GM18867 (cell line): ENCODE data around the gene IQCK.

Source experiments
- ATAC-seq: cut with Tn5 transposase; IDR thresholded peaks from one replicate; pipeline ENCODE4 v1.9.1; 2021; ENCODE audit warnings: mild to moderate bottlenecking, moderate library complexity; ENCODE audit not compliant: unreplicated experiment

Gene IQCK

DNA sequence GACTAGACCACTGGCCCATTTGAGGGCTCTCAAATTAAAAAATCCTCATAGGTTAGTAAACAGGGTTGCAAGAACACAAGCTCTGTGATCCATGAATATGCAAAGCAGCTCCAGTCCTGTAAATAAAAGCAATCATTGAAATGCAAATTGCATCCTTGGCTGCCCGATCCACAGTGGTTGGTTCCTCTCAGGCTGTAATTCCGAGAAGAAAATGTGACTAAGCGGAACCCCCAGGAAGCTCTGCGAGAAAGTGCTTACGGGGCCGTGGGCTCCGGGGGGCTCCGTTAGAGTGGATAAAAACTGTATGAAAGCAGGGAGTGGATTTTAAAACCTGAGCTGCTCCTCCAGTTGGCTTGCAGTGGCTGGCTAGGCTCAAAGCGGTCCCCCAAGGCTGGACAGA, 164.1 kb downstream of the IQCK start:
- no peak for ATAC-seq

DNA sequence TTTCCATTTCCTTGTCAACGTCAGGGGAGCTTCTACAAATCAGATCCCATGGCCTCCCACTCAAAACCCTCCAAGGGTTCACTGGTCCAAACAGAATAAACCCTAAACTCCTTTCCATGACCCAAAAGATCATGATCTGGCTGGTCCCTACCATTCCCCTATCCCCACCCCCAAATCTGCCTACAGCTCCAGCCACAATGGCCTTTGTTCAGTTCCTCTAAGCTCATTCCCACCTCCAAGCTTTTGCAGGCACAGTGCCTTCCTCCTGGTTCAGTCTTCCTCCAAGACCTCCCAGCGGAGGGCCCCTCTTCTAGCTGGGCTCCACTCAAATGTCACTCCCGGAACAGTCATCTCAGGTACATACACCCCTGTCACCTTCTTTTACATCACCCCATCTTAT, 164.6 kb downstream of the IQCK start:
- no peak for ATAC-seq

- ATAC-seq = no peak
Observed at GRCh38 chr16:19883296-19883965, 165.4 kb downstream of the IQCK start.

DNA sequence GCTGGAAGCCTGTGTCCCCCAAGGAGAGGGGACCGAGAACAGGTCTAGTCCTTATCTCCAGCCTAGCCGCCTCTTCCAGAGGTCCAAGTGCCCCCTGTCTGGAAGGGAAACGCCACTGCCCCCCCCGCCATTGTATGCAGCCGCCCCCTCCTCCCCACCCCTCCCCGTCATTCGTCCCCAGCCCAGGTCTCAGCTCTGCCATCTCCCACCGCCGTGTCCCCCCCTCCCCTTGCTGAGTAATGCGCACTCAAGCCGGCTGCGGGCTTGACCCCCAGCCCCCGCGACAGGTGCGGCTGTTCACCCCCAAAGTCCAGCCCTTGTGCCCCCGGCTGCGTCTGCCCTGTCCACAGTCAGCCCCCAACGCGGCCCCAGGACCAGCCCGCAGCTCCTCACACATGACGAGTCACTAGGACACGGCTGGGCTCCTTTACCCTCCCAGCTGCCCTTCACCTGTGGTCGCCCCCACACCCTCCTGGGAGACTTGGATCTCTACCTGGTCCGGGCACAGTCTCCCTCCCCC, 166.0 kb downstream of the IQCK start:
- ATAC-seq = no peak

- ATAC-seq = no peak
Observed at GRCh38 chr16:19884611-19885450, 166.8 kb downstream of the IQCK start, which contains the start of gene GPRC5B. Gene GPRC5B, minus strand, starts transcription at chr16:19884848. Its CDS starts 12,003 bp downstream, at chr16:19872845.

GRCh38 chr16:19885451-19886072, 167.5 kb downstream of the IQCK start:
- ATAC-seq = no peak

DNA sequence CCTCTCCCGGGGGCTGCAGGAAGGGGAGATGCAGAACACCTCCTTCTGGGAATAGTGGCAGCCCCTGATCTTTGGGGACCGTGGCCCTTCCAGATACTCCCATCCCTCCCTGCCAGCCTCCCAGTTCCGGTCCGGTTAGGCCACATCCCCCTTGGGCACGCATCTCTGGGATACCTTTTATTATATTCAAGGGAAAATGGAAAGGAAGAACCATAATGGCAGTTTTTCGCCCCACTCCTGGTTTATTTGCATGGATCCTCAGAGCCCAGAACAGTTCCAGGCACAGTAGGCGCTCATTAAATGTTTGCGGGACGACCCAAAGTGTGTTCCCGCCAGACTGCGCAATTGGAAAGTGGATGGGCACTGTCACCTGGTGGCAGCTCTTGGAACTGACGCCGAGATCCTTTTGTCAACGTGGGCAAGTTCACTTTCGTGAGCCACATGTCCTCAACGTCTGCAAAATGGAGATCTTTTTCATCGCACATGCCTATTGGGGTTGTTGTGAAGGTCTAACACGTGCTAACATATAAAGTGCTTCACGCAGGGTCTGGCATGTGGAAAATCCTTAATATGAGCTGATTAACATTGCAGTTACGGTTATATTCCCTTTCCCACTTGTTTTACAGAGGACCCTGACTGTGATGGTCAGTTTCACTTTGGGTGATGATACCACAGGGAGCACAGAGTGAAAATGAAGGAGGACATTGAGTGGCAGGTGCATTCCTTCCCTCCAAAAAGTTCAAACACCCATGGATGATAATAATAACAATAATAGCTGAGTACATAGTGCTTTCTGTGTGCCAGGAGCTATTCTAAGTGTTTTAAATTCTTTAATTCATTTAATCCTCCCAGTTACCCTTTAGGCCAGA, 168.2 kb downstream of the IQCK start:
- peak; percentile 68 for ATAC-seq

DNA sequence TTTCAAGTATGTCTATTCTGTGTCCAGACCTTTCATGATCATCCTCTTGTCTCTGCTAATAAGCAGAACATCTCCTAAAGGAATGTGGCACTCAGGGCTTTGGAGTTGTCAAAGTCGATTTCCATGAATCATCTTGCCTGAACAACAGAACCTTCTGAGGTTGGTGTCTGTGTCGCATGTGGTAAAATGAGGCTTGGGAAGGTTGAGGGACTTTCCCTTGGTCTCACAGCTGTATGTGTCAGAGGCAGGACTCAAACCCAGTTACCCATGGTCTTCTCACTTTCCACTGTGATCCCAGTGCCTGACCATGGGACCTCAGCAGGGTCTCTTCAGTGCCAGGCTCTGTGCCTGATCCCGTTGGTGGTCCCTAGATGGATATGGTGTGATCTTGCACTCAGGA, 170.8 kb downstream of the IQCK start:
- ATAC-seq = no peak

- ATAC-seq = no peak
Observed at GRCh38 chr16:19890901-19891300, 172.8 kb downstream of the IQCK start.

GRCh38 chr16:19892902-19893301, 174.8 kb downstream of the IQCK start:
- no peak for ATAC-seq

- ATAC-seq = no peak
Observed at GRCh38 chr16:19894586-19894985, 176.5 kb downstream of the IQCK start.

- ATAC-seq = no peak
Observed at GRCh38 chr16:19896951-19897350, 178.9 kb downstream of the IQCK start.

GRCh38 chr16:19898166-19898565, 180.1 kb downstream of the IQCK start:
- no peak for ATAC-seq

DNA sequence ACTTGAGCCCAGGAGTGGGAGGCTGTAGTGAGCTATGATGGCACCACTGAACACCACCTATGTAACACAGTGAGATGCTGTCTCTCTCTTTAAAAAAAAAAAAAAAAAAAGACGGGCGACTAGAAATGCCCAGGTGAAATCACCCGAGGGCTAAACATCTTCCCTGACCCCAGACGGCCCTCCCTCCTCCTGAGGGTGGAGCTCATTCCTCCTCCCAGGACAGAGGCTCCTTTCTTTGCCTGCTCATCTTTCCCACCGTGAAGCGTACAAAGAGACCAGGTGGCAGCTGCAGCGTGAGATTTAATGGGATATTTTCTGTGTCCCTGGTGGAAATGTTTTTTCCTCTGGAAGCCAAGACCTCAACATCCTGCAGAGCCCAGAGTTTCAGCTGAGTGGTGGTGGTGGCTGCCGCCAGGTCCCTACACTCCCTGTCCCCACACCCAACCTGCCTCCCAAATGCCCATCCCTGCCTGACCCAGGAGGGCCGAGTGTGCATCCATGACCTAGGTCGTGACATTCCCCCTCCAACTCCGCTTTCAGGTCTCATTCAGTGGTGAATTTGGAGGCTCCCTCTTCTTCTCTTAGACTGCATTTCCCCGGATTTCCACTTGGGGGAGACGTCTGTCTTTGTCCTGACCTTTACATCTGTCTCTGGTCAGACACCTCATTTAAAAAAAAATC, 181.0 kb downstream of the IQCK start:
- peak; percentile 43 for ATAC-seq

- ATAC-seq = no peak
Observed at GRCh38 chr16:19899605-19899955, 181.5 kb downstream of the IQCK start.

GRCh38 chr16:19901164-19901563, 183.1 kb downstream of the IQCK start:
- no peak for ATAC-seq

DNA sequence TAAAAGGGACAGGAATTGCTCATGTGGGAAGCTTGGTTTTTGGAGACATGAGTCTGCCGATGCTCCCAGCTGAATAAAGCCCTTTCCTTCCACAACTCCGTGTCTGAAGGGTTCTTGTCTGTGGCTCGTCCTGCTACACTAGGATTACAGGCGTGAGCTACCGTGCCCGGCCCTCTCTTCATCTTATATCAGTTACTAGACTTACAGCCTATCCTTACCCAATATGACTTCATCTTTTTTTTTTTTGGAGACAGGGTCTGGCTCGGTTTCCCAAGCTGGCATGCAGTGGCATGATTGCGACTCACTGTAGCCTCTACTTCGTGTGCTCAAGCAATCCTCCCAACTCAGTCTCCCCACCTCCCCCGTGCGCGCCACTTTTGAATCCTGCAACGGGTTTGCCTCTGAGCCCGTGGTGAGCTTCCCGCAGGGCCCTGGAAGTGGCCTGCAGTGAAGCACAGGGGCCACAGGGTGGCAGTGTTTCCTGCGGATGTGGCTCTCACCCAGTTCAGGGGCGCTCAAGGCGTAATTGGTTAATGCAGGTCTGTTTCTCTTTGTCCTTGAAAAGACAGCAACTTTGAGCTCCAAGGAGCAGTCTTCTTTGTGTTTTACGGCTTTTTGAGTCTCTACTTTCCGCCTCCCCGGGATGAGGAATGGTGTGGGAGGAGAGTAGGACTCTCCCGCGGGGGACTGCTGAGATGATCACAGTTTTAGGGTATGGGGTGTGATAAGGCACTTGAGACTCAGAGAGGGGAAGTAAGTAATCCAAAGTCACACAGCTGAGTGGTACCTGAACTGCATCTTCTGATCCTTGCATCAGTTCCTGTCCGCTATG, 189.3 kb downstream of the IQCK start:
- peak; percentile 87 for ATAC-seq
